HG03520 (cell line): ENCODE results near the gene ECPAS.
"Not testable (repeated sequence)": the region's sequence is repeated elsewhere in the genome, so short reads cannot be mapped to it uniquely, and the experiment has no call there.

Experiments used
- ATAC-seq: cut with Tn5 transposase; IDR thresholded peaks from one replicate; pipeline ENCODE4 v1.9.1; 2021; ENCODE audit warnings: mild to moderate bottlenecking, moderate library complexity; ENCODE audit not compliant: unreplicated experiment

Gene ECPAS

DNA sequence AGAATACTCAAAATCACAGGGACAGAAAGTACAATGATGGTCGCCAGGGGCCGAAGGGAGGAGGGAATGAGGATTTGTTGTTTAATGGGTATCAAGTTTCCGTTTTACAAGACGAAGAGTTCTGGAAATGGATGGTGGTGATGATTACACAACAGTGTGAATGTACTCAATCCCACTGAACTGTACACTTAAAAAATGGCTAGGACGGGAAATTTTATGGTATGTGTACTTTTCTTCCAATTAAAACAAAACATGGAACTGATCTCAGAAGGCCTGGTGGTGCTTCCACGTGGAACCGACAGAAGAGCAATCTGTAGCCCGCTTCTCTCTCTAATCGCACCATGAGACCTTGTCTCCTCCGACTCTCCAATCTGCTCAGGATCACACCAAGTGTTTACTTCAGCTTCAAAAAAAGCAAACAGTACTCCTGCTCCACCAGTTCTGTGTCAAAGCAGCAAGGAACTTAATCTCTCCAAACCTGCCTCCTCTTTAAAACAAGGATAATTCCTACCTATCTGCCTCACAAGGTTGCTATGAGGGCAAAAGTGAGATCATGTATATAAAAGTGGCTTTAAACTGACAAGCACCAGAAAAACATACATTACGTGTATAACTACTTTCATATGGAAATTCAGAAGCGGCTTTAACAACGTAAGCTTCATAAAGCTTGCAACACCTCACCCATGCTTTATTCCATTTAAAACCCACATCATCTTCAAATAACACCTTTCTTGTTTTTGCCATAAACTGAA lies 2.1 kb downstream of the ECPAS start:
- no peak for ATAC-seq

DNA sequence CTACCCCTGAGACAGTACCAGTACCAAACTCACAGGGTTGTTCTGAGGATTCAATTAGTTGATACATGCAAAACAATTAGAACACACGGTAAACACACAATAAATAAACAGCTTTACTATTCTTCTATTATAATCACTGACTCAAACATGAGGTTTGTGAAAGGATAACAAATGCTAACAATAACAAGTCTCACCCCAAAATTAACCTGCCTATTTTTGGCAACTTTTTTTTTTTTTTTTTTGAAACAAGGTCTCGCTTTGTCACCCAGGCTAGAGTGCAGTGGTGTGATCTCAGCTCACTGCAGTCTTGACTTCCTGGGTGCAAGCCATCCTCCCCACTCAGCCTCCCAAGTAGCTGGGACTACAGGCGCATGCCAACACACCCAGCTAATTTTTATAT lies 6.5 kb downstream of the ECPAS start:
- ATAC-seq, result no peak

DNA sequence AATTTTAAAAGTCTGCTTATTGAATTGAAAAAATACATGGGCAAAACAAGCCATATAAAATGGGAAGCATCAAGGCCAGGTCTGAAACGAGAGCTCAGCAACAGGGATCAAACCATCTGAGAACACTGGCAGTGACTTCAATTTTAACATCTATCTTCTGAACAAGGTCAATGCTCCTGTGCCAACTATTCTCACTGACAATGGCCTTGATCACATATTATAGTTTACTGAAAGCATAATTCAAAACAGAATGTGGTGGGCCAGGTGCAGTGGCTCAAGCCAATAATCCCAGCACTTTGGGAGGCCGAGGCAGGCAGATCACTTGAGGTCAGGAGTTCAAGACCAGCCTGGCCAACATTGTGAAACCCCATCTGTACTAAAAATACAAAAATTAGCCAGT lies 9.0 kb downstream of the ECPAS start:
- no peak for ATAC-seq

DNA sequence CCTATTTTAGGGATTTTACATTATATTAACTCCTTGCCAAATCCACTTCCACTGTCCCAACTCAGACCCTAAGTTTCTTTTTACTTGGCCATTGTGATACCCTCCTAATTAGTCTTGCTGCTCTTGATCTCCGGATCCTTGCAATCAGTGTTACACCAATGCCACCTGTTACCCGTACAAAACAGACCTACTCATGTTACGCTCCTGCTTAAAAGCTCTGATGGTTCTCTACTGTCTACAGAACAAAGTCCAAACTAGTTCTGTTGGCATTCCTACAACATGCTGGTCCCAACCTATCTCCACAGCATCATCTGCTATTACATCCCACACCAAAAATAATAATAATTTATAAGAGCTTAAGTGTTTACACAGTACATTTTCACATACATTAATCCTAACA lies 9.8 kb downstream of the ECPAS start:
- ATAC-seq, result no peak

DNA sequence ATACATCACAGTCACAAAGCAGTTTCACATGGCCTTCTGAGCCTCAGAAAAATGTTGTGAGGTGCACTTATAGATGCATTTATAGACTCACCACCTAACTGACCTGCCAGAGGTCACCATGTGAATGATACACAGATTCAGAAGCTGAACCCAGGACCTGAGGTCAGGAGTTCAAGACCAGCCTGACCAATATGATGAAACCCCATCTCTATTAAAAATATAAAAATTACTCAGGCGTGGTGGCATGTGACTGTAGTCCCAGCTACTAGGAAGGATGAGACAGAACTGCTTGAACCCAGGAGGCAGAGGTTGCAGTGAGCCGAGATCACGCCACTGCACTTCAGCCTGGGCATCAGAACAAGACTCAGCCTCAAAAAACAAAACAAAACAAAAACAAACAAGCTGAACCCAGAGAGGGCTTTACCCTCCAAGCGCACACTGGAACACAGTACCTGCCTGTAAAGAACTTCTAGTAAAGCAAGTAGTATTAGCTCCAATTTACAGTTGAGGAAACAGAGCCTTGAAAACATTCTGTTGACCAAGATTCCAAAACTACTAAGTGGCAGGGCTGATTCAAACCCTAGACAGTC lies 16.3 kb downstream of the ECPAS start:
- ATAC-seq, result no peak

DNA sequence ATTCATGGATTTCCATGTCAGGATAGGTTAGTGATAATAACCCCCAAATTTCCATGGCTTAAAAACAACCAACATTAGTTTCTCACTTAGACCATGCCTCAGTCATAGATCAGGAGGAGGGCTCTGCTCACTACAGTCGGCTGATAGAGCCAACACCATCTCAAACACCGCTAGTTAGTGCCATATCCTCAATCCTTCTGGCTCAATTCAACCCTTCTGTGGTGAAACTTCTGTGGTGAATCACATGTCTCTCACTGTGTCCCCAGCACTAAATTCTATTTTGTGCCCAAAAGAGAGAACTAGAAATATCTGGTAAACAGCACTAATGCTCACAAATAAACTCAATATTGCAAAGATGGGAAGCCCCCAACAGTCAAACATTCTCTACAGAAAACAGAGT lies 21.1 kb downstream of the ECPAS start:
- ATAC-seq, result no peak

DNA sequence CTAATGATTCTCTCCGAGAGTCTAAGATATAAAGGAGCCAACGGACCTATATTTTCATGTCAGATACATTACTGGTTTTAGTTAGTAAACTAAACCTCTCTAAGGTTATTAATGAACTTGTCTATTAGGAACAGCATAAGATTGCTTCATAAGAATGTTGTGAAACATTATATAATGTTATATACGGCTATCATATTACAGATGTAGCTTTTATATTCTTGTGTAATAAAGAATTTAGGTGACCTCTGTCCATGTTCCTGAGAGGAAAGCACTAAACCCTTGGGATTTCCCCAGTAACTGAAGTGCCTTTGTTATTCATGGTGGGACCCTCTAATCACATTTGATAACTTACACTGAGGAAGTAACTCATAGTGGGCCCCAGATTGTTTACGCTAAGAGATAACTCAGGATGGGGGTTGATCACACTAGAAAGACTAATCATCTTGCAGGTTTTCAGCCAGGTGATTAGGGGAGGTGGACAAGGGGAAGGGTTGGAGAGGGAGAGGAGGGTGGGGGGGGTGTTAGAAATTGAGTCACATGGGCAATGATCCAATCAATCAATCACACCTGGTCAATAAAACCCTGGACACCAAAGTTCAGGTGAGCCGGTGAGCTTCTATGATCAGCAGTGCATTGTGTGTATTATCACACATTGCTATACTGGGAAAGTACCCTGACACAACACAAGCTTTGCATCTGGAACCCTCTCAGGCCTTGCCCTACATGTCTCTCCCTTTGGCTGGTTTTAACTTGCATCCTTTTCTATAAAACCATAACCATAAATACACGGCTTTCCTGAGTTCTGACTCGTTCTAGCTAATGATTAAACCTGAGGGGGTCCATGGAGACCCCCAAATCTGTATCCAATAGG lies 25.8 kb downstream of the ECPAS start:
- no peak for ATAC-seq

DNA sequence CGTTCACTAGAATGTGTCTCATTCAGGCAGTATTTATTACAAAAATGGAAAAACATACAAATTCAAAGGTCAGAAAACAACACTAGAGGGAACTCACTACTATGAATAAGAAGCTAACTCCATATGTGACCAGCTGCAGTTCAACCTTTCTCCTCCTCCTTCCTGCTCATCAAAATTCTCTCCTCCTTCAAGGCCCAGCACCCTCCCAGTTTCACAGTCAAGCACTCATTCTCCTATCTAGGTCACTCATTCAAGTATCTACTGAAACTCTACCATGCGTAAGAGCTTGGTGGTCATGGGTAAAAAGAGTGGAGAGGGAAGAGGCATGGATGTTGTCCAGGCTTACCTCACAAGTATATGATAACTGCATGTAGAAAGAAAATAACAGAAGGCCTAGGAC lies 27.7 kb downstream of the ECPAS start:
- ATAC-seq, result no peak

DNA sequence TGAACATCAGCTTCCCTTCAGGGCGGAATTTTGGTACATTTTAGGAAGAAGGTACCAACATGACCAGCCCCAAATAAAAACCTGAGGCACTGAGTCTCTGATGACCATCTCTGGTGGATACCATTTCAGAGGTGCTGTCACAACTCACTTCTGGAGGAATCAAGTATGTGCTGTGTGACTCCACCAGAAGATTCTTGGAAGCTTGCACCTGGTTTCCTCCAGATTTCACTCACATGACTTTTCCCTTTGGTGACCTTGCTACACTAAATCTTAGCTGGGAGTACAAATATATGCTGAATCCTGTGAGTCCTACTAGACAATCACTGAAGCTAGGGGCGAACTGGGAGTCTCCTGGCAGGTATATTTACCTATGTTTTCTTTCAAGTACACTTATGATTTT lies 28.5 kb downstream of the ECPAS start:
- no peak for ATAC-seq

DNA sequence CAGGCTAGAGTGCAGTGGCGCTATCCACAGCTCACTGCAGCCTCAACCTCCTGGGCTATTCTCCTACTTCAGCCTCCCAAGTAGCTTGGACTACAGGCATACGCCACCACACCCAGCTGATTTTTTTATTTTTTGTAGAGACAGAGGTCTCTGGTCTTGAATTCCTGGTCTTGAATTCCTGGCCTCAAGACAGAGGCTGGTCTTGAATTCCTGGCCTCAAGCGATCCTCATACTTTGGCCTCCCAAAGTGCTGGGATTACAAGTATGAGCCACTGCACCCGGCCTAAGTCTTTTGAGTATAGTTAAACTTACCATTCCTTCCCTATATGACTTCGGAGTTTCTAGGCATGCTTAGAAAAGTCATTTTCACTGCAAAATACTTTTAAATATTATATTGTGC lies 29.4 kb downstream of the ECPAS start:
- ATAC-seq, result no peak

DNA sequence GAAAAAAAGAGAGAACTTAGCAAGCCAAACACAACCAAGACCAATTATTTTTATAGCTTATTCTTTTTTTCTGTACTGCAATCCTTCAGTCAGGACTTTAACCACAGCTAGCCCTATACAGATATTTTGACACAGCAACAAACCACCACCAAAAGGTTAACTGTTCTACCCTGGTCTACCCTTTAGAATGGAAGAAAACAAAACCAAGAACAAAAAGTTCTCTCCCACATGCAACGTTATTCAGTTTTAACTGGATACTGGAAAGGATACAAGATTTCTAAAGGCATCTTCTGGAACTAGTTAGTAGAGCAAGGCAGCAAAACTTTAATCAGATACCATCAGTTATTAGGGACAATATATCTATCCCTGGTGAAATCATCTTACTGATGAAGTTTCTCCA lies 32.6 kb downstream of the ECPAS start:
- no peak for ATAC-seq

DNA sequence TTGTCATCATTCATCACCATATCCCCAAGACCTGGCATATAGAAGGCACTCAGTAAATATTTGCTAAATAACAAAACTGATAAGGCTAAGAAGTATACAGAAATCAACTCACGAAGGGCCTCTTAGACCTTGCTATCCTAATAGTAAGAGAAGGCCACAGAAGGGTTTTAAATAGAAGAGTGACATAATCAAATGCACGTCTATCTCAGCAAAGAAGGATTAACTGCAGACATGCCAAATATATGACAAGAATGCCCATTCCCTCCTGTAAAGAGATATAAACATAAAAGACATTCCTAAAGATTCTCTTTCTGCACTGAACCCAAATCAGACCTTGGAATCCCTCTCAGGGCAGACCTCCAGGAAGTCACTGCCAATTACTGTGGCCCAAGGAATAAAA lies 34.1 kb downstream of the ECPAS start:
- ATAC-seq, result no peak

DNA sequence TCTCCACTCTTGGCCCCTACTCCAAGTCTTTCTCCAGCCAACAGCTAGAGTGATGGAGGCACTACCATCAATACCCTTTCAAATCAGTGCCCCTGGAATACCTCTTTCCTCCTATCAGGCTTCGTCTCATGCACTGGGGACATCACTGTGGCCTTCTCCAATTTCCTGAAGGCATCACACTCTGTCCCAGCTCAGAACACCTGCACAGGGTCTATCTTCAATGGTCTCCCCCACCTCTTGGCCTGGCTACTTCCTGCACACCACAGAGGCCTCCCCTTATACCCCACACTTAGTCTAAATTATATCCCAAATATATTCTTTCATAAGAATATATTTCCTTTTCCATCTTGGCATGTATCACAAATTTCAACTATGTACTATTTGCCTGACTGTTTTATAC lies 34.5 kb downstream of the ECPAS start:
- no peak for ATAC-seq

DNA sequence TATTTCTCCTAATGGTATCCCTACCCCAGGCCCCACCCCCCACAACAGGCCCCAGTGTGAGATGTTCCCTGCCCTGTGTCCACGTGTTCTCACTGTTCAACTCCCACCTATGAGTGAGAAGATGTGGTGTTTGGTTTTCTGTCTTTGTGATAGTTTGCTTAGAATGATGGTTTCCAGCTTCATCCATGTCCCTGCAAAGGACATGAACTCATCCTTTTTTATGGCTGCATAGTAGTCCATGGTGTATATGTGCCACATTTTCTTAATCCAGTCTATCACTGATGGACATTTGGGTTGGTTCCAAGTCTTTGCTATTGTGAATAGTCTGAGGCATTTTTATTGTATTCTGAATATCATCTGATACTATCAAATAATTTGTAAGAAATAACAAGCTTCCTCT lies 38.4 kb downstream of the ECPAS start:
- ATAC-seq, result not testable (repeated sequence)

DNA sequence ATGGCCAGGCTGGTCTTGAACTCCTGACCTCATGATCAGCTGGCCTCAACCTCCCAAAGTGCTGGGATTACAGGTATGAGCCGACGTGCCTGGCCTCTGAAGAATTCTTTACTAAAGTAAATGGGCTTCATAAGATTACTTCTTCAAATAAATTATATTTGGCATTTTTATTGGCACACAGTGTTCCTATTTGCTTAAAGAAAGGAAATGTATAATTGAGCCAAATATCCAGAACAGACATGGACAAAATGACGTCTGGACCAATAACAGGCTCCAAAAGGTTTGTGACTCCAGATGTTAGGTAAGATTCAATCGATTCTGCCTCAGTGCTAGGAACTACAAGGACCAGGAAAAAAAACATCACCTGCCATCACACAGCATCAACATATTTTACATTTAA lies 40.7 kb downstream of the ECPAS start:
- ATAC-seq, result no peak

DNA sequence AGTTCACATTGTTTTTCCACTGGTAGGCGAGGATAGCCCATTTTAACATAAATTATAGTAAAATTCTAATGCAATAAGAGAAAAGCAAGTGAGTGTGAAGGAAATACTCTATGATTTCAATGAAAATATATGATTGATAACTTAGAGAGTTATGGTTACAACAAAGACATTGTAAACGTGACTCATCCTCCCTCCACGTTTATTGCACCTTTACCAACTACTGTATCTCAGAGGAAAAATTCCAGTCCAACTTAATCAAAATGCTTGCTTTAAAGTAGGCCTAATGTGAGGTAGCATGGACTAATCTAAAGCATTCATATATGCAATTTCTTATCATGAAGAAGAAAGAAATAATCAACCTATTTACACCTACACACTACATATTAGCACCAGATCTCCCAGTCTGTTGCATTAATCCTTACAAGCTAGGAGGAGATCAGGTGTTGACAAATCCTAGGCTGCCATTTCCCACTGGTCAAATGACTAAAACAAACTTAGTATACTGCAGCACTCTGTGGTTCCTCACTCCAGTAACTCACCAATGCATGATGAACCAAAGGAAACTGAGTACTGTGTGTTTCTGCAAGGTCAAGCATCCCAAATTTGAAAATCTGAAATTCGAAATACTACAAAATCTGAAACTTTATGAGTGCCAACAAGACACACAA lies 41.7 kb downstream of the ECPAS start:
- no peak for ATAC-seq

DNA sequence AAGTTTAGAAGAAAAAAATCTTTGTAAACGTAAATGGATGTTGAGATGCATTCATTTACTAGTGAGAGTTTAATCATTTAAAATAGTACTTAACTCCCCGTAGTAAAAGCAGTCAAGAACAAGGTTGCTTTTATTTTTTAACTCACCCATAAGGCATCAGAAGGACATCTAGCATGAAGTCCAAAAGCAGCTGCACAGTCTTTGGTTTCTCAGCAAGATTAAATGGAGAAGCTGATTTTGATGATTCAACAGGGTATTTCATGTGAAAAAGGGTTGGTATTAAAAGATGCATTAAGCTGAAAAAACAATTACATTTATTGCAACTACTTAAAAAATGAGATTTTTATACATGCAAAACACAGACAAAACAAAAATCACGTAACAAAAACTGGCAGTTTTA lies 44.0 kb downstream of the ECPAS start:
- ATAC-seq, result no peak

DNA sequence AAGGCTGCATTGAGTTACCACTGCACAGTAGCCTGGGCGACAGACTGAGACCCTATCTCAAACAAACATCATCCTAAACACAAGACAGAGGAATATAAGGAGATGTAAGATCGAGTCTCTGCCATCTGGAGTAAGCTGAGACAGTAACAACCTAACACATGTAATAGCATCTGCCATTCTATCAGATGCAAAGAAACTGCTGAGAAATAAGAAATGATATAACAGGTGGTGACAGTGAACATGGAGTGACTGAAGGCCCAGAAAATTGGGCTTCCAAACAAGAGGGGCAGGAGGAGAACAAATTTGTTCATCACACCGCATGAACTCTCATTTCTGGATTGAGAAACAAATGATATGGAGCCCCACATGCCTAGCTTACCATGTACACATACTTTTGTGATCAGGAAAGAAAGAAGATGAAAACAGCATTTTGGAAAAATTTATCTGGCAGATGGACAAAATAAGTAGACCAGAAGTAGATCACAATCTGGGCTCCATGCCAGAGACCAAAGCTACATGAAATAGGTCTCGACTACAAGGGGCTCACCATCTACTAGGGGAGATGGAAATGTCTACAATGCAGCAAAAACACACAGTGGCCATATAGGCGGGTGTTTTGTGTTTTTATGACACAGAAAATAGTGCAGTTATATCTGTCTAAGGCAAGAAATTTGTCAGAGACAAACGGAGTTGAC lies 45.5 kb downstream of the ECPAS start:
- no peak for ATAC-seq

DNA sequence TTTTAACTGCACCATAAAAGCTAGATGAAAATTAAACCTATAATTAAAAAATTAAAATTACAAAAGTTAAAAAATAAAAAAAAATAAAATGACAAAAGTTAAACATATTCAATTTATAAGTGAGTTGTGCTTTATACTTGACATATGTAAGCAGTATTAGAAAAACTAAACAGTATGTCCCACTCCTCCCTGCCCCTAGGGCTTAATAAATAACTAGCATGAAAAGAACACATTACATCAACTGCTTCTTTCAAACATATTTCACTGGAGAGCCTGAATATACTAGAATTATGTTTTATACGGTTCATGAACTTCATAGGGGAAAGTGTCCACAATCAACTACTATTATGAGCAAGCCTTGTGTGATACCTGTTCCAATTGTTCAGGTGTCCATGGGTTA lies 47.6 kb downstream of the ECPAS start:
- no peak for ATAC-seq

DNA sequence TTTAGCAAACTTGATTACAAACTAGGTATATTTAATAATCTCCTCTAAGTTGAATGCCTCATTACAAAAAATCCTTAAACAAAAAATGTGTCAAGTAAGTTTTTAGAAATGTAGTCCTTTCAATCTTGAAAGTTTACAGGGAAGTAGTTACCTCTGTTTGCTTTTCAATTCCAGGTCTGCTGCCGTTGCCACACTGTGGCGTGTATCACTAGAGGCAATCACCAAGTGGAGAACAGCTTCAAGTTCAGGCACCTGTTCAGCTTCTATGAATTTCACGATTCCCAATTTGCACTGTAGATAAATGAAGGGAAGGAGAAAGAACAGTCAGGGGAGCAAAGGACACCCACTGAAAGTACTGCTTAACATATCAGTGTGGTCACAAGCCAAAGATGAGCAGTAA lies 51.1 kb downstream of the ECPAS start:
- ATAC-seq, result no peak

DNA sequence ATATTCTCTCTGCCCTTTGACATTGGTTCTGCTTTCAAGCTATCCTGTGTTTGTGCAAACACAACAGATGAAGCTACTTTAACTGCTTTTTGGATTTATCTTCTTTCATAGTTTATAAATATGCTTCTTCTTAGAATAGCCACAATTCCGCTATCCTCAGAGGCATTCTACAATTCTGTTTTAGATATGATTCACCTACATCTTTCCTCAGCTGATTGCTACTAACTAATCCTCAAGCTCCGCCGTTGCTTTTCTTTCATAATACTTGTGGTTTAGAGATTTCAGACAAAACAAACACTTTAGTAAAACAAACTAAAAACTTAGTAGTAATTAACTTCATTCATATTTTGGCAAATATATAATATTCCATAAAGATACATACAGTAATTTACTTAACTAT lies 52.5 kb downstream of the ECPAS start:
- no peak for ATAC-seq
